Left ventricle myocardium superior (tissue), 1 donor: ENCODE data around the gene ZBTB24. TPM values are rescaled to one million over a fixed set of nuclear protein-coding genes. Genes with fewer than 3 reads are reported as not detected.
"Not testable (repeated sequence)": the region's sequence is repeated elsewhere in the genome, so short reads cannot be mapped to it uniquely, and the experiment has no call there.

Source experiments
- ATAC-seq: fragments of 200-7000 bp; cut with Tn5 transposase; one replicate; pipeline ENCODE4 v1.9.1; 2020; ENCODE audit warnings: mild to moderate bottlenecking, moderate library complexity
- DNase-seq: peaks from one replicate; pipeline ENCODE4 v3.0.0-alpha.2; 2020
- intact Hi-C: fragments of 100-400 bp; cut with micrococcal nuclease; formaldehyde crosslinking; loops from one replicate; pipeline ENCODE4 v1.11.0; 2022
- long read RNA-seq: library from polyadenylated mRNA; unstranded; transcript quantifications from one replicate; pipeline ENCODE4 v2.0.0, GENCODE V29; 2021
- total RNA-seq: library from RNA; stranded (reverse); fragmentation: NEBNext Ultra II Directional; extraction: Animal tissue kit (Norgen Biotek cat#: 25700); gene quantifications from one replicate; pipeline ENCODE4 v1.2.1, GENCODE V29; 2021
- donor health status: DM: no; HTN: yes; CAD: no; lungs with severe emphysema.

Gene ZBTB24
- total RNA-seq: 3.4 TPM
- long read RNA-seq, full-length matches to known transcripts: 2 of 4 reads
- long read RNA-seq, partial matches to known transcripts: 0 of 4 reads
- long read RNA-seq, other reads (novel, unspliced or antisense): 2 of 4 reads

DNA sequence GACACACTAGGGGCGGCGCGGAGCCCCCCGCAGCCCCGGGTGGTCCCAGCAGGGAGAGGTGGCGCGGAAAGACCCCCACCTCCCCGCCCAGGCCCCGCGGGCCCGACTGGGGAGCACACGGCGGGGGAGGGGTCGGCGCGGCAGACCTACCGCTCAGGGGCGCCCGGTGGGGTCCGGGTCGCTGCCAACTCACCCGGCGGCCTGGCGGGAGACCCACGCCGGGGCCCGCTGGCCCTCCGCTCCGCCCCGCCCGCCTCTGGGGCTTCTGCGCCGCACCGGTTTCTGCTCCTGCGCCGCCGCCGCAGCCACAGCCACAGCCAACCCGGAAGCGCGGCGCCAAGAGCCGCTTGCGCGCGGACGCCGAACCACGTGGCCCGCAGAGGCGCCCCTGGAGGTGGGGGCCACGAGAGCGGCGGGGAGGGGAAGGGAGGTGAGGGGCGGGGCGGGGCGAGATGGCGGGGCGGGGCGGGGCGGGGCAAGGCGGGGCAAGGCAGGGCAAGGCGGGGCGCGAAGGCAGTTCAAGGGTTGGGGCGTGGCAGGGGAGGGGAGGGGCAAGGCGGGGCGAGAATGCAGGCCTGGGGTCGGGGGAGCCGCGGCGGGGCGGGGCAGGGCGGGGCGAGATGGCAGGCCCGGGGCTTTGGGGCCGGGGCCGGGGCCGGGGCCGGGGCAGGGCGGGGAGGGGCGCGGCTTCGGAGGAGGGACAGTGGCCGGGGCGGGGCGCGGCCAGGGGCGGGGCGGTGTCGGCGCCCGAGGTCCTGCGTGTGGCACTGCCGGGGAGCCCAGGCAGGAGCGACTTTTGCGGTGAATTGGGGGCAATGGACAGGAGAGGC lies at the start of gene ZBTB24:
TSS of gene ZBTB24 (minus strand) at position 315 of the 830 bp plus-strand sequence. CDS start 1,193 bp downstream, outside the sequence.
- intact Hi-C loops: no loop called here
- peak; percentile 96 for DNase-seq
- peak; percentile 97 for ATAC-seq

DNA sequence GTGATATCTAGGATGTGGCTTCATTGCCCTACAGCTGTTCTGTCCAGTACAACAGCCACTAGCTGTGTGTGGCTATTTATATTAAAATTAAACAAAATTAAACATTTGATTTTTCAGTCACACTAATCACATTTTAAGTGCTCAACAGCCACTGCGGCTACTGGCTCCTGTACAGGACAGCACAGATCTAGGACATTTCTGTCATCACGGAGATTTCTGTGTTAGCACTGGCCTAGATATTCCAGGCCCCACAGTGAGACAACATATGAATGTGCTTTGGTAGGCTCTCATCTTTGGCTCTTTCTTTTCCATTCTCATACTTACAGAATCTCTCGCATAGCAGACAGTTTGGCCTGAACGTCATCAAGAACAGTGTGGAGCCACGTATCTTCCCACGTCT lies 48.4 kb upstream of the ZBTB24 start:
- no peak for ATAC-seq
- intact Hi-C loops: no loop called here

DNA sequence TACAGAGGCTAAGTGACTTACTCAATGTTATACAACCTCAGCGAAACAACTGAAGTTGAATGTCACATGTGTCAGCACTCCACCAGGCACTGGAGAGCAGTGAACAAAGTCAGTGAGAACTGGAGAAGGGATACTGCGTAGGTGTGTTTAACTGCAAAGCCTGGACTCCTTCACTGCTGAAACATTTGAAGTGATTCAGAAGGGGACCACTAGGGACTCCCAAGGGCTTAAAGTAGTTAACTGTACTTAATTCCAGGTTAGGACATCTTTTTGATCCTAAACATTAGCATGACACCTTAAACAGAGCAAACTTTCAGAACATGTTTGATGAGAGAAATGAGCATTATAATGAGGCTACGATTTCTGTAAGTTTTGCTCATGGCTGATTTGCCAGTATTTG lies 45.0 kb upstream of the ZBTB24 start:
- intact Hi-C loops: no loop called here
- ATAC-seq: no peak
- DNase-seq: no peak

More for the DNA sequence above, 48.4 kb upstream of the ZBTB24 start:
- no peak for DNase-seq

DNA sequence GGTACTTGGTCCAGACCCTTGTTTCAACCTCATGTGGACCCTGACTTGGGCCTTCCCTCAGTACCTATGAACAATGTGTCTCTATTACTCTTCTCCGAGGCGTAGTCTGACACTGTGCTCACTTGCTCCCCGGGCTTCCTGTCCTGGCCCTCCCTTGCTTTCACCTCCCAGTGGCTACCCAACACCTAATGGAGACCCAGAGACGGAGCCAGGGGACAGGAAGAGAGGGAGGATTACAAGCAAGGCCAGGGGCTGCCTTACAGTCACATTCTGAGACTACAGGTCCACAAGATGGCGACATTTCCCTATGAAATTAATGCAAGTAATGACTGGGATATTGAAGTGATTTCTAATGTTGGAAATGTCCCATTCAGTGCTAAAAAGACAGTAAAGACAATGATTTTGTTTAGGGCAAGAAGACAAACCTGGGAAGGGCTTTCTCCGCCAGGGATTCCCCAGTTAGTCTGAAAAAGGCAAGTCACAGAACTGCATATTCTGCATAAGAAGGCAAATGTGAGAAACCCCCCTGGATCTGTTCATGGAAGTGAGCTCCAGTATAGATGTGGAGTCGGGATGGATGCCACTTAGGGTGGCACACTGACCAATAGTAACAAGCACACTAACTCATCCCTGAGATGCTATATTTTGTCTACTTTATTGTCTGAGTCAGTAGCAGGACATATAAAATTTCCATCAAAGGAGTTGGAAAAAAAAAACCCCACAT lies 44.0 kb upstream of the ZBTB24 start:
- intact Hi-C loops: no loop called here
- ATAC-seq (peak; percentile 52), DNase-seq (no peak)

DNA sequence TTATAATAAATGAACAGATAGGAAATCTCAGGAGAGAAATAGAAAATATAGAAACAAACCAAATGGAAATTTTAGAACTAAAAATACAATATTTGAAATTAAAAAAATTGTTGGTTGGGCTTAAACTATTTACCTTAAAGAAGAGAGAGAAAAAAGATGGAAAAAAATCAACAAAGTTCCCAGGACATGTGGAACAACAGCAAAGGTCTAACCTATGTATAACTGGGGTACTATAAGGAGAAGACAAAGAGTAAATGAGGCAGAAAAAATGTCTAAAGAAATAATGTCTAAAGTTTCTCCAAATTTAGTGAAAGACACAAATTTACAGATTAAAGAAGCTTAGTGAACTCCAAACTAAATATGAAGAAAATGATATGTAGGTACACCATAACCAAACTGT lies 41.1 kb upstream of the ZBTB24 start:
- intact Hi-C loops: no loop called here
- DNase-seq: no peak
- no peak for ATAC-seq

DNA sequence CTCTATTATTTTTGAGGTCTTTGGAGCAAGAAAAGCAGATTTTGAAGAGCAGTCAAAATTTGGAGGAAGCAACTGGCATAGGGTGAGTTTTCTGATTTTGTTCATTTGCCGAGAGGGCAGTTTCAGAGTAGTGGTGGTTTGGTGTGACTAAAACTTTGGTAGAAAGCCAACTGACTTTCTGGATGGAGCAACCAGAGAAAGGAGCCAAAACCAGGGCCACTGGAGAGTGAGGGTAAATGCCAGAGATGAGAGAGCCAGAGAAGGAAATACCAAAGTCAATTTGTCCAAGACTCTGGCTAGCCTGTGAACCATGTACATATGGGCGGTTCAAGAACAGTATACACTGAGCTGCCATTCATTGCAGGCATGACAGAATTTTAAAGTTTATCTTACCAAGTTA lies 40.5 kb upstream of the ZBTB24 start:
- intact Hi-C loops: no loop called here
- no peak for ATAC-seq
- DNase-seq: no peak

DNA sequence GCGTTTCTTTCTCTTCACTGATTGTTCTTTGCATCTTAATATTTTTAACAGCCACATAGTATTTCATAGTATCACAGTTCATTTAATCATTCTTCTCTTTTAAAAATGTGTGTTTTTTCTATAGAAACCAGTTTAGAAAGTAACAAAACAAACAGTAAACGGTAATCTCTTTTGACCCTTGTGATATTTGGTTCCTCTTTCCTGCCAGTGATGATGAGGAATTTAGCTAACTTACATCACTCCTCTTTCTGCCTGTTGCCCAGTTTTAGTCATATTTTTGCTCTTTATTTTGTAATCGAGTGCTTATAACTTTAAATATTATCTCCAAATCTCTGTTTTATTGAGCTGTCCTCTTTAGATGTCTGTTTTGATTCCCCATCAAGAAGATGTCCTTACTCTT lies 38.1 kb upstream of the ZBTB24 start:
- intact Hi-C loops: no loop called here
- ATAC-seq (no peak), DNase-seq (no peak)

DNA sequence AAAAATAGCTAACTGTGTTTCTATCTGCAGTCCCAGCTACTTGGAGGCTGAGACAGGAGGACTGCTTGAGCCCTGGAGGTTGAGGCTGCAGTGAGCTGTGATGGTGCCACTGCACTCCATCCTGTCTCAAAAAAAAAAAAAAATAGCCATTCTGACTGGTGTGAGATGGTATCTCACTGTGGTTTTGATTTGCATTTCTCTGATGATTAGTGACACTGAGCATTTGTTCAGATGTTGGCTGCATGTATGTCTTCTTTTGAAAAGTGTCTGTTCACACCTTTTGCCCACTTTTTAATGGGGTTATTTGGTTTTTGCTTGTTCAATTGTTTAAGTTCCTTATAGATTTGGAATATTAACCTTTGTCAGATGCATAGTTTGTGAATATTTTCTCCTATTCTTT lies 36.6 kb upstream of the ZBTB24 start:
- DNase-seq, intact Hi-C loops, ATAC-seq: not testable (repeated sequence)

DNA sequence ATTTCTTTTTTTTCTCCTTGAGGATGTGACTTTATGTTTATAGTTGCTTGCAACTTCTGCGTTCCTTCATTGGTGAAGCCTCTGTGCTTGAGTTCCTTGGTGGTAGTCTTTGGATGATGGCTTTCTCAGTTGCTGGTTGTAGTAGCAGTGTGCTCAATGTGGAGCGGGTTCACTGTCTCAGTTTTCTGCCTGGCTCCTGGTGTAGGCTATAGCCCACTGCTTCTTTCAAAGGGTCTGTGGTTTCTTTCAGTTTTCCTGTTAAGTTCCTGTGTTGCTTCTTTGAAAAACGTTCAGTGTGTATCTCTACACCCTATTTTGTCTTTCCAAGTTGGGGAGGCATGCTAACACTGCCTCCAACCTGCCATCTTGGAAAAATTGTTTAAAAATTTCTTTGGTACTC lies 33.9 kb upstream of the ZBTB24 start:
- ATAC-seq (no peak), DNase-seq (no peak)
- intact Hi-C loops: no loop called here

DNA sequence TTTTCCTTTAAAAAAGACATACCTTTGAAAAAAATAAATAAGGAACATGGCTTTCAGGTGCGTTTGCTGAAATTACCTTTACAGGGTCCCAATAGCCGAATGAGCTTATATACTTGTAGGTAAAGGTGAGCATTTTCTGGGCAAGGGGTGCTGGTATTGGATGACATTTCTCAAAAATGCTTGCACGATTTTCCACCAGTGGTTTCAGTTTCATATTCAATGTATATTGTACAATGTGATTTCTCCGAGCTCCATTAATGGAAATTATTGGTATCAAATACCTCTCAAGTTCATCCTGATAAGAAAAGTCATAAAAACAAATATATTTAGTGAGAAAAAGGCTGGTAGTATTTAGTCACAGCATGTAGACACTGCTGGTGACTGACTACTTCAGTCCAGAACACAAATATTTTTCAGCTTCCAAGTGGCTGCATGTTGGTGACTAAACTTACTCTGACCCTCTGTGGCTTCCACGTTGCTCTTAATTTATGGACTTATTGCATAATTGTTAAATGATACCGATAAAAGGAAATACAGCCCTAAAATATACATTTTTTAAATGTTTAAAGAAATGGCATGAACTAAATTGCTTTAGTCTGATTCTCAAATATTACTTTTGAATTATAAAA lies 32.9 kb upstream of the ZBTB24 start:
- no peak for DNase-seq
- intact Hi-C loops: no loop called here
- ATAC-seq: no peak

DNA sequence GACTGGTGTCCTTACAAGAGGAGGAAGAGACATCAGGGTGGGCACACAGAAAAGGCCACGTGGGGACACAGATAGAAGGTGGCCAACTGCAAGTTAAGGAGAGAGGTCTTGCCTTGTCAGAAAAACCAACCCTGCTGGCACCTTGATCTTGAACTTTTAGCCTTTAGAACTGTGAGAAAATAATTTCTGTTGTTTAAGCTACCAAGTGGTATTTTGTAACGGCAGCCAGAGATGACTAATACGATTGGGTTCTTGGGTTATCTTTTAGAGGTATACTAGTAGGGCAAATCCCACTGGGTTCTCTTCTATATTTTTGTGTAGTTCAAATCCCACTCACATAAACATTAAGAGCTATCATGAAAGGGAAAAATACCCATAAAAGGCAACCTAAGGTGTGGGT lies 31.9 kb upstream of the ZBTB24 start:
- intact Hi-C loops: no loop called here
- ATAC-seq: no peak
- DNase-seq: no peak

DNA sequence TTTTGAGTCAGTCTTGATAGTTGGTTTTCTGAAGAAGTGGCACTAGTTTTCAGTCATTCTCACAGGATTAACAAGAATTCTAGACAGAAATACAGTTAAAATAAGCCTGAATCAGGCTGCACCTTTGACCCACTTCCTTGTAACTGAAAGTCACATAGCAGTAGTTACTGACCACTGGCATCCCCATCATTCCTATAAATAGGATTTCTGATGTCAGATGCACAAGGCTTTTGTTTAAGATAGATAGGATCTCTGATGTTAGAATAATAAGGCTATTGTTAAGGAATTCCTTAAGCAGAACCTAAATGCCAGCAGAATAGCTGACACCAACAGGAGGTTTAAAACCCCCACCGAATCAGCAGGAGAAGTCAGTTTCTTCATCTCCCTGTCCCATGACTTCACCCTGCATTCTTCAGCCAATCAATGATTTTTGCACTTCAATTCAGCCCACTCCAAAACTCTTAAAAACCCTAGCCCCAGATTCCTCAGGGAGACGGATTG lies 30.6 kb upstream of the ZBTB24 start:
- ATAC-seq (peak; percentile 34), DNase-seq (no peak)
- intact Hi-C loops: no loop called here

DNA sequence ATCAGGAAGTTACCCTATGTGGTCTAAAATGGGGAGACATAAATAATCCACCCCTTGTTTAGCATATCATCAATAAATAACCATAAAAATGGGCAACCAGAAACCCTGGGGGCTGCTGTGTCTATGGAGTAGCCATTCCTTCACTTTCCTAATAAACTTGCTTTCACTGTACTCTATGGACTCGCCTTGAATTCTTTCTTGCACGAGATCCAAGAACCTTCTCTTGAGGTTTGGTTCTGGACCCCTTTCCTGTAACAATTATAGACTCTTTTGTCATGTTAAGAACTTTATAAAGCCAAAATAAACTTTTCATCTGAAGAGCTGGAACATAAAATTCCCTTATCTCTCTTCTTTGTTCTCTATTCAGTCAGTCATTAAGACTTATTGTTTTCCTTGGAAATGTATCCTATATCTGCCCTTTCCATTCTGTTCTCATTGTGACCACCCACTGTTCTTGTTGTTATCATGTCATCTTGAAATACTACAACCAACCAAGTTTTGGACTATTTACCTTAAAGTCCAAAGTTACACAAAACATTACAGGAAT lies 29.3 kb upstream of the ZBTB24 start:
- intact Hi-C loops: no loop called here
- ATAC-seq (no peak), DNase-seq (no peak)

DNA sequence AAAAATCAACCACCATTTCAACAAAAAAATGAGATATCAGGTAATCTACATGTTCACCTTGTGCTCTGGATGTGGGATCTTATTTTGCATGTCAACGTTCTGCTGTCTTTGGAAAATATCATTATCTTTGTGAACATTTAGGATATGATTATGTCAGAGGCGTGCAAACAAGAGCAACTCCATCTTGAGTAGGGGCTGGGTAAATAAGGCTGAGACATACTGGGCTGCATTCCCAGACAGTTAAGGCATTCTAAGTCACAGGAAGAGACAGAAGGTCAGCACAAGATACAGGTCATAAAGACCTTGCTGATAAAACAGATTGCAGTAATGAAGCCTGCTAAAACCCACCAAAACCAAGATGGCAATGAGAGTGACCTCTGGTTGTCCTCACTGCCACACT lies 28.8 kb upstream of the ZBTB24 start:
- ATAC-seq (no peak), DNase-seq (no peak)
- intact Hi-C loops: no loop called here

DNA sequence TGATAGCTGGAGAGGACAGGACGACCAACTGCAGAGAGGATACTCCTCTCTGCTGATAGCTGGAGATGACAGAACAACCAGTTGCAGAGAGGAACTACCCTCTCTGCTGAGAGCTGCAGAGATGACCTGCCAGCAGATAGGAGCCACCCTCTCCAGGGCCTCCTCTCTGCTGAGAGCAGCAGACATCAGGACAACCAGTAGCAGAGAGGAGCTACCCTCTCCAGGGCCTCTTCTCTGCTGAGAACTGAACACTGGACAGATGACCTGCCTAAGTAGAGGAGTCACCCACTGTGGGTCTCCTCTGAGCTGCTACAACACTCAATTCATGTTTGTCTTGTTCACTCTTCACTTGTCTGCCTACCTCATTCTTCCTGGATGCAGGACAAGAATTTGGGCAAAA lies 27.3 kb upstream of the ZBTB24 start:
- intact Hi-C loops: no loop called here
- ATAC-seq: no peak
- no peak for DNase-seq

DNA sequence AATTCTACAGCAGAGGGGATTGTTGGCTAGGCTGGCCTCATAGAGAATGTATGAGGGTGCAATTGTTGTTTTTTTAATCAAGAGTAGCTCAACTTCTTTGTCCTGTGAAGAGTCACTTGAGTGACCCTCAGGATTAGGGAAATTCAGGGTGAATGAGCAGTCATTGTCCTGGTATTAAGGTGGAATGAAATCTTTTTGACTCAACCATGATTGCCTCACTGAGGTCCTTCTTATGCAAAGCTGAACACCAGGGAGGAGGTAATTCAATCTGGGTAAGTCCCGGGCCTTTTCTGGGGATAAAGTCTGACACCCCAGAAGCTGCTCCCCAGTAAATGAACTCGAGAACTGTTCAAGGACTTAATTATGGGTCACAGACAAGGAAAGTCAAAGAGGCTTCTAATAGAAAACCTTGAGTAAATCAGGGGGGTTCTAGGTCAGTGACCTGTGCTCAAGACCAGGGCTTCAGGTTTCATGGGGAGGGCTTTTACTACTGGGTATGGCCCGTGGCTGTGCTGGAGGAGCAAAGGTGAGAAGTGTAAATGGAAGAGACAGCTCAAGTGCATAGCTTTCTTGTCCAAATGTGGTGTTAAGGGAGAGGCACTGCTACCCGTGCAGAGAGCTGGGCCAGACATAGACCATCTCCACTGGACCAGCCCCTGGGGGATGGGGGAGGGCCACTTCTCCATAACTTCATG lies 25.3 kb upstream of the ZBTB24 start:
- intact Hi-C loops: no loop called here
- no peak for DNase-seq
- ATAC-seq: no peak

DNA sequence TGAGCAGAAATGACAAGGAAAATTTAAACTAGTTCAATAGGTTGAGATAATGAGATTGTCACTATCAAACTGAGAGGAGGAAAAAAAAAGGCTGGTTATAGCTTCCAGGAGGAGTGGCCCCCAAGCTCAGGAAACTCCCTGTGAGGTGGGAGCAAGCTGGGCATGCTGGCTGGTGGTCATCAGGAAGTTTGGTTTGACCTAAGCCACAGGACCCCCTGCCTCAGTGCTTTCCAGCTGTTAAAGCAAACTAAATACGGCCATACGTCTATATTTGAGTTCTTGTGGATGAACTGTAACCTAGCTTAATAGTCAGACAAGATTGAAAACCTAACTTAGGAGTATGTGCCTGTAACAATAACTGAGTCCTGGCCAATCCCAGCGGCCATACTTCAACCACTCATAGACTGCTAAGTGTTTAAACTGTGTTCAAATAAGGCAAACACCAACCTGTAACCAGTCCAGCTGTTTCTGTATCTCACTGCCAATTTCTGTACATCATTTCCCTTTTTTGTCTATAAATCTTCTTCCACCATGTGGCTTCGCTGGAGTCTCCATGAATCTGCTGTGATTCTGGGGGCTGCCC lies 24.6 kb upstream of the ZBTB24 start:
- intact Hi-C loops: no loop called here
- DNase-seq (no peak), ATAC-seq (no peak)

DNA sequence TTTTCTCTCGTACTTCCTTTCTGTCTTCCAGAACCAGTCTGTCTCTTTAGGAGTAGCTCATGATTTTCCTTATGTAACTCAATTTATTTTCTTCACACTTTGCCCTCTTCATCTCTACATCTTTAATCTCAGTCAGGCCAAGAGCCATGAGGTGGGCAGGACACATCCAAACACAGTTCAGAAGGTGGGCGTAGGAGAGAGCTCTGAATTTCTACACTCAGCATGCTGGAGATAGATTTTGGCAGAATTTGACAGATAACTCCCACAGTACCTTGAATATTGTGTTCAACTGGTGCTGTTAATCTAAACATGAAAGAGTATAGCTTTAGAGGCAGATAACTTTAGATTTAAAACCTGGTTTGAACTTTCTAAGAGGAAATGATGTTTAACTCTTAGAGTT lies 23.8 kb upstream of the ZBTB24 start:
- no peak for ATAC-seq
- no peak for DNase-seq

DNA sequence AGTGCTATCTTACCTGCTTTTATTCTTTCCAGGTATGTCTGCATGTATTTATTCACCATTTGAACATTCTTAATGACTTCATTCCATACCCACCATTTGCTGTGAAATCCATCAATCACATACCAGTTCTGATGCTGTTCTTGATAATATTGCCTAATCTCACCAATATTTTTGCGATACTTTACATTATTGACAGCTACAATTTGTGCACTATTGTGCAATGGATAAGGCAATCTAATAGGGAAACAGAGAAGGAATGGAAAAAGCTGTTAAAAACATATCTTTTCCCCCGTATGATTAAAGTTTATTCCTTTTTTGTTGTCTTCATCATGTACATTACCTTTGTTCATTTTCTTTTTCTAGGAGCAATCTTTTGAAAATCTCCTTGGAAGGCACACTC lies 23.3 kb upstream of the ZBTB24 start:
- intact Hi-C loops: no loop called here
- ATAC-seq (no peak), DNase-seq (no peak)

More for the DNA sequence above, 23.8 kb upstream of the ZBTB24 start:
- intact Hi-C loops: no loop called here
